ENCODE results near the gene DTNBP1. TPM values are rescaled to one million over a fixed set of nuclear protein-coding genes. Genes with fewer than 3 reads are reported as not detected.
"Not testable (repeated sequence)": the region's sequence is repeated elsewhere in the genome, so short reads cannot be mapped to it uniquely, and the experiment has no call there.

The DTNBP1 gene
- total and polyA plus RNA-seq, 7 experiments from 2014 or later: 19.8 to 40.0 (median 27.4) TPM

- ATAC-seq: peak; percentile 80
- H3K27ac ChIP-seq (ENCODE audit: low read depth, low read length): no peak overlapping the region
- no peak for DNase-seq
- no peak overlapping the region for H3K4me3 ChIP-seq (ENCODE audit: low read length)
- no peaks in the 10 kb centered on the region for H3K27me3 ChIP-seq (ENCODE audit: control insufficient read depth in 2 of 2, insufficient read depth in 2 of 2, low read length in 2 of 2)
- H3K9me3 ChIP-seq (ENCODE audit: control insufficient read depth in 2 of 3, low read length in 3 of 3): no peaks in the 10 kb centered on the region
- intact Hi-C loops (cut with micrococcal nuclease): no loop called here
- POLR2A ChIA-PET: no interaction called here
- Mint-ChIP-seq H3K27ac (no peak overlapping the region), H3K4me3 (no peak overlapping the region), H3K4me1 (no peaks in the 10 kb centered on the region), H3K36me3 (no peaks in the 10 kb centered on the region), H3K27me3 (peaks cover 6 to 49% (median 14%) of the 10 kb centered on the region in 5 donors), H3K9me3 (peaks cover 0 to 1% (median 0%) of the 10 kb centered on the region in 11 donors)
- H3K36me3 ChIP-seq (ENCODE audit: control insufficient read depth in 2 of 3, insufficient read depth in 3 of 3, low read length in 3 of 3): no peaks in the 10 kb centered on the region
- CTCF ChIA-PET: no interaction called here
- no peaks in the 10 kb centered on the region for H3K4me1 ChIP-seq (ENCODE audit: control insufficient read depth in 2 of 2, insufficient read depth in 2 of 2, low read length in 2 of 2)
These were observed 9.5 kb upstream of the DTNBP1 start for GRCh38 chr6:15672291-15672690.

- intact Hi-C loops (cut with micrococcal nuclease): loop anchor here in 1 of 2 donors (10.0 kb wide), 1 partner anchor 1096 kb away; the partner anchor contains the start of gene ATXN1
- Mint-ChIP-seq H3K36me3 (no peaks in the 10 kb centered on the region), H3K4me3 (no peak overlapping the region), H3K4me1 (peaks cover 0 to 3% (median under 1%) of the 10 kb centered on the region in 7 donors), H3K27ac (no peak overlapping the region), H3K9me3 (no peaks in the 10 kb centered on the region), H3K27me3 (peaks cover 5 to 57% (median 13%) of the 10 kb centered on the region in 5 donors)
- no peak overlapping the region for H3K27ac ChIP-seq (ENCODE audit: low read depth, low read length)
- H3K36me3 ChIP-seq (ENCODE audit: control insufficient read depth in 2 of 3, insufficient read depth in 3 of 3, low read length in 3 of 3): no peaks in the 10 kb centered on the region
- no peaks in the 10 kb centered on the region for H3K27me3 ChIP-seq (ENCODE audit: control insufficient read depth in 2 of 2, insufficient read depth in 2 of 2, low read length in 2 of 2)
- DNase-seq (no peak), ATAC-seq (no peak)
- no peaks in the 10 kb centered on the region for H3K9me3 ChIP-seq (ENCODE audit: control insufficient read depth in 2 of 3, low read length in 3 of 3)
- no peaks in the 10 kb centered on the region for H3K4me1 ChIP-seq (ENCODE audit: control insufficient read depth in 2 of 2, insufficient read depth in 2 of 2, low read length in 2 of 2)
- no peak overlapping the region for H3K4me3 ChIP-seq (ENCODE audit: low read length)
- POLR2A ChIA-PET: interaction anchor here (0.8 kb wide), 1 partner anchor 12 kb away, joined by 3 read pairs; no protein-coding TSS in a partner anchor
- CTCF ChIA-PET: no interaction called here
These were observed 6.1 kb upstream of the DTNBP1 start for GRCh38 chr6:15668918-15669317.

- H3K27ac ChIP-seq (ENCODE audit: low read depth, low read length); H3K4me1 ChIP-seq (ENCODE audit: control insufficient read depth in 2 of 2, insufficient read depth in 2 of 2, low read length in 2 of 2); H3K27me3 ChIP-seq (ENCODE audit: control insufficient read depth in 2 of 2, insufficient read depth in 2 of 2, low read length in 2 of 2); POLR2A ChIA-PET; ATAC-seq; H3K9me3 ChIP-seq (ENCODE audit: control insufficient read depth in 2 of 3, low read length in 3 of 3); H3K36me3 ChIP-seq (ENCODE audit: control insufficient read depth in 2 of 3, insufficient read depth in 3 of 3, low read length in 3 of 3); DNase-seq; H3K36me3 Mint-ChIP-seq; H3K4me3 Mint-ChIP-seq; H3K9me3 Mint-ChIP-seq; H3K27ac Mint-ChIP-seq; H3K4me3 ChIP-seq (ENCODE audit: low read length); CTCF ChIA-PET: not testable (repeated sequence)
- intact Hi-C loops (cut with micrococcal nuclease): loop anchor here in 1 of 2 donors (10.0 kb wide), 1 partner anchor 1098 kb away; the partner anchor contains the start of gene ATXN1
- H3K27me3 Mint-ChIP-seq: peaks cover 0 to 49% (median 9%) of the 10 kb centered on the region in 5 donors
- peaks cover 6 to 14% (median 10%) of the 10 kb centered on the region in 7 donors for H3K4me1 Mint-ChIP-seq
These were observed 4.1 kb upstream of the DTNBP1 start for GRCh38 chr6:15666896-15667295.

GRCh38 chr6:15665237-15665636 lies 2.4 kb upstream of the DTNBP1 start:
- ChIA-PET CTCF (interaction anchor here (0.7 kb wide), 1 partner anchor 538 kb away, joined by 3 read pairs; no protein-coding TSS in a partner anchor), POLR2A (no interaction called here)
- H3K9me3 ChIP-seq (ENCODE audit: control insufficient read depth in 2 of 3, low read length in 3 of 3): no peaks in the 10 kb centered on the region
- peaks cover 11 to 14% of the 10 kb centered on the region in 2 donors for H3K4me1 ChIP-seq (ENCODE audit: control insufficient read depth in 2 of 2, insufficient read depth in 2 of 2, low read length in 2 of 2)
- Mint-ChIP-seq H3K9me3 (peaks cover 0 to 2% (median 0%) of the 10 kb centered on the region in 11 donors), H3K4me3 (no peak overlapping the region), H3K27ac (no peak overlapping the region), H3K4me1 (peaks cover 12 to 26% (median 22%) of the 10 kb centered on the region in 7 donors), H3K36me3 (peaks cover 0 to 7% (median 0%) of the 10 kb centered on the region in 5 donors), H3K27me3 (peaks cover 0 to 32% (median 9%) of the 10 kb centered on the region in 5 donors)
- no peaks in the 10 kb centered on the region for H3K27me3 ChIP-seq (ENCODE audit: control insufficient read depth in 2 of 2, insufficient read depth in 2 of 2, low read length in 2 of 2)
- H3K27ac ChIP-seq (ENCODE audit: low read depth, low read length): no peak overlapping the region
- no peak overlapping the region for H3K4me3 ChIP-seq (ENCODE audit: low read length)
- ATAC-seq (no peak), DNase-seq (no peak)
- intact Hi-C loops (cut with micrococcal nuclease): loop anchor here in 1 of 2 donors (10.0 kb wide), 1 partner anchor 1100 kb away; the partner anchor contains the start of gene ATXN1
- peaks cover 0 to 8% (median 0%) of the 10 kb centered on the region in 3 experiments for H3K36me3 ChIP-seq (ENCODE audit: control insufficient read depth in 2 of 3, insufficient read depth in 3 of 3, low read length in 3 of 3)

- ChIA-PET POLR2A (interaction anchor here (0.6 kb wide), 1 partner anchor 37 kb away, joined by 3 read pairs; no protein-coding TSS in a partner anchor), CTCF (interaction anchor here (0.6 kb wide), 2 partner anchors 21 to 29 kb away, joined by 3 read pairs; no protein-coding TSS in a partner anchor)
- H3K27ac Mint-ChIP-seq: peak overlapping the region; percentile 51 to 90 (median 72)
- intact Hi-C loops (cut with micrococcal nuclease): loop anchor here (1.0 to 10.0 kb wide), 9 partner anchors 28 to 1851 kb away; partner anchors contain the start of genes ATXN1 (in 2 of the 2), MCUR1 (in 2 of the 2), CD83 (in 1 of the 2) and JARID2 (in 1 of the 2)
- DNase-seq (no peak), ATAC-seq (no peak)
- Histone ChIP-seq H3K27ac (ENCODE audit: low read depth, low read length) (peak overlapping the region; percentile 71), H3K4me1 (ENCODE audit: control insufficient read depth in 2 of 2, insufficient read depth in 2 of 2, low read length in 2 of 2) (peaks cover 11 to 18% of the 10 kb centered on the region in 2 donors), H3K27me3 (ENCODE audit: control insufficient read depth in 2 of 2, insufficient read depth in 2 of 2, low read length in 2 of 2) (no peaks in the 10 kb centered on the region), H3K9me3 (ENCODE audit: control insufficient read depth in 2 of 3, low read length in 3 of 3) (no peaks in the 10 kb centered on the region), H3K4me3 (ENCODE audit: low read length) (peak overlapping the region; percentile 82), H3K36me3 (ENCODE audit: control insufficient read depth in 2 of 3, insufficient read depth in 3 of 3, low read length in 3 of 3) (peaks cover 0 to 8% (median 0%) of the 10 kb centered on the region in 3 experiments)
- H3K4me3 Mint-ChIP-seq: peak overlapping the region; percentile 75 to 93 (median 88)
- H3K36me3 Mint-ChIP-seq: peaks cover 0 to 9% (median 0%) of the 10 kb centered on the region in 5 donors
- peaks cover 0 to 24% (median 9%) of the 10 kb centered on the region in 5 donors for H3K27me3 Mint-ChIP-seq
- H3K9me3 Mint-ChIP-seq: peaks cover 0 to 2% (median 0%) of the 10 kb centered on the region in 11 donors
- H3K4me1 Mint-ChIP-seq: peaks cover 12 to 39% (median 31%) of the 10 kb centered on the region in 7 donors
These were observed 473 bp upstream of the DTNBP1 start for GRCh38 chr6:15663130-15663871.

- intact Hi-C loops (cut with micrococcal nuclease): loop anchor here (1.0 to 10.0 kb wide), 10 partner anchors 29 to 1850 kb away; partner anchors contain the start of genes ATXN1 (in 2 of the 2), MCUR1 (in 2 of the 2), MYLIP (in 2 of the 2) and JARID2 (in 1 of the 2)
- DNase-seq (peak in 1 of 9 donors; percentile 4), ATAC-seq (no peak)
- Histone ChIP-seq H3K36me3 (ENCODE audit: control insufficient read depth in 2 of 3, insufficient read depth in 3 of 3, low read length in 3 of 3) (peaks cover 0 to 8% (median 0%) of the 10 kb centered on the region in 3 experiments), H3K9me3 (ENCODE audit: control insufficient read depth in 2 of 3, low read length in 3 of 3) (no peaks in the 10 kb centered on the region), H3K27ac (ENCODE audit: low read depth, low read length) (peak overlapping the region; percentile 71), H3K4me3 (ENCODE audit: low read length) (peak overlapping the region; percentile 82), H3K27me3 (ENCODE audit: control insufficient read depth in 2 of 2, insufficient read depth in 2 of 2, low read length in 2 of 2) (no peaks in the 10 kb centered on the region), H3K4me1 (ENCODE audit: control insufficient read depth in 2 of 2, insufficient read depth in 2 of 2, low read length in 2 of 2) (peaks cover 11 to 20% of the 10 kb centered on the region in 2 donors)
- Mint-ChIP-seq H3K27me3 (peaks cover 0 to 20% (median 4%) of the 10 kb centered on the region in 5 donors), H3K9me3 (peaks cover 0 to 2% (median 0%) of the 10 kb centered on the region in 11 donors), H3K36me3 (peaks cover 0 to 10% (median 4%) of the 10 kb centered on the region in 5 donors), H3K4me1 (peaks cover 26 to 53% (median 44%) of the 10 kb centered on the region in 7 donors), H3K27ac (peak overlapping the region; percentile 71 to 85 (median 81)), H3K4me3 (peak overlapping the region; percentile 75 to 89 (median 87))
- ChIA-PET POLR2A (interaction anchor here (0.6 to 1.3 kb wide), 4 partner anchors 10 to 671 kb away, joined by 3 to 4 read pairs (median 3); no protein-coding TSS in a partner anchor), CTCF (no interaction called here)
These were observed 939 bp downstream of the DTNBP1 start for GRCh38 chr6:15661853-15662325.
